ENCODE measurements around the gene MID1. TPM values are rescaled to one million over a fixed set of nuclear protein-coding genes. Genes with fewer than 3 reads are reported as not detected.

The MID1 gene
- total RNA-seq, 3 donors from 2014 or later = 6.9 to 18.9 (median 10.8) TPM

DNA sequence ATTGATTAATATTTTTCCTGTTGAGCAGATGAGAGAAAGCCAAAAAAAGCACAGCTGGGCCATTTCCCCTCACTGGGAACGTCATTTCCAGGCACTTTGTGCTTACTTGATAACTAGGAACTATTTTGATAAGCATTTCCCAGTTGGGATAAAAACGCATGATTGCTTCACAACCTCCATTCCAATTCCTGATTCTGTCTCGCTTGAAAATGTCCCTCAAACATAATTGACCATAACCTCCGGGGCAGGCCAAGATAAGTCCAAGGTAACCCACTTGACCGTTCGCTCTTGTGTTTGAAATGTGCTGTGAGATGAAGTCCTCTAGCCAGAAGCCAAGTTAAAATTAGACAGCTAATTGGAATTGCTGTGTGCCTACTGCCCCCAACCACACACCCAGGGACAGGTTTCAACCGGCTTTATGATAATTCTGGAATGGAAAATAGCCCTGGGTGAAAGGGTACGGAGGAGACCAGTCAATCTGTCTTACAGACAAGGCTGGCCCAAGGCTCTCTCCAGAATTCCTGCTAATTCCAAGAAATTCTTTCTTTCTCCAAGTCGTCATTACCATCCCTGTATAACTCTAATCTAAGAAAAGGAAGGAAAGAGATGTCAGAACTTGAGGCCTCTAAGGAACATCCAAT is 137.1 kb downstream of the MID1 start:
- no peak for TF ChIP-seq CTCF (IDR thresholded peaks at IDR 0.05)
- Histone ChIP-seq H3K4me3 (no peak overlapping the region), H3K36me3 (no peaks in the 10 kb centered on the region), H3K27ac (peak overlapping the region; percentile 41 to 75), H3K4me1 (no peaks in the 10 kb centered on the region), H3K27me3 (peaks cover 0 to 3% of the 10 kb centered on the region in 2 donors), H3K9me3 (no peaks in the 10 kb centered on the region)
- no peak for DNase-seq (ENCODE audit: low spot score in 2 of 2)
- intact Hi-C loops (cut with DNase I; ENCODE audit: low total_unique reads) = no loop called here

GRCh38 chrX:10482708-10483107 is 137.7 kb downstream of the MID1 start:
- H3K4me3 ChIP-seq = no peak overlapping the region
- H3K27me3 ChIP-seq = peaks cover 0 to 3% of the 10 kb centered on the region in 2 donors
- no peaks in the 10 kb centered on the region for H3K4me1 ChIP-seq
- intact Hi-C loops (cut with DNase I; ENCODE audit: low total_unique reads) = no loop called here
- H3K27ac ChIP-seq = peak overlapping the region in 1 of 2 donors; percentile 75
- no peaks in the 10 kb centered on the region for H3K9me3 ChIP-seq
- no peak for TF ChIP-seq POLR2AphosphoS5 (IDR thresholded peaks at IDR 0.05)
- TF ChIP-seq POLR2A (IDR thresholded peaks at IDR 0.05) = no peak
- no peak for TF ChIP-seq CTCF (IDR thresholded peaks at IDR 0.05)
- H3K36me3 ChIP-seq = no peaks in the 10 kb centered on the region
- no peak for DNase-seq (ENCODE audit: low spot score in 2 of 2)

DNA sequence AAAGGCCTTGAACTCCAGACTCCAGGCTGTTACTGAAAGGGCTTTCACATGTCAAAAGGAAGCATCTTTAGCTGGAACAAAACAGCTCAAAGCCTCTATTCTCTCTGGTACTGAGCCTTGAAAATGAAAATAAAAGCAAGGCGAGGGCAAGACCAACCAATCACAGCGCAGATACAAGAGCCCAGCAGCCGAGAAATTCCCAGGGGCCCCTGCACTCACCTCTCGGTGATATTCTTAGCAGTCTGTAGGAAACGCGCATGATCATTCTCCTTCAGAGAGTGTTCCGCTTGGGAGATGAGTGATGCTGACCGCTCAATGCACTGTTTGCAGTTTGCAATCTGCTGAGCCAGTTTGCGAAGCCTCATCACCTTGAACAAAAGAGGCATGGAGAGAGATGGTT is 138.1 kb downstream of the MID1 start:
- intact Hi-C loops (cut with DNase I; ENCODE audit: low total_unique reads) = no loop called here
- Histone ChIP-seq H3K4me1 (no peaks in the 10 kb centered on the region), H3K9me3 (no peaks in the 10 kb centered on the region), H3K27ac (peak overlapping the region in 1 of 2 donors; percentile 75), H3K4me3 (no peak overlapping the region), H3K27me3 (peaks cover 0 to 3% of the 10 kb centered on the region in 2 donors), H3K36me3 (no peaks in the 10 kb centered on the region)
- TF ChIP-seq POLR2AphosphoS5 (IDR thresholded peaks at IDR 0.05) = no peak
- no peak for TF ChIP-seq POLR2A (IDR thresholded peaks at IDR 0.05)
- no peak for TF ChIP-seq CTCF (IDR thresholded peaks at IDR 0.05)
- DNase-seq (ENCODE audit: low spot score in 2 of 2) = no peak

DNA sequence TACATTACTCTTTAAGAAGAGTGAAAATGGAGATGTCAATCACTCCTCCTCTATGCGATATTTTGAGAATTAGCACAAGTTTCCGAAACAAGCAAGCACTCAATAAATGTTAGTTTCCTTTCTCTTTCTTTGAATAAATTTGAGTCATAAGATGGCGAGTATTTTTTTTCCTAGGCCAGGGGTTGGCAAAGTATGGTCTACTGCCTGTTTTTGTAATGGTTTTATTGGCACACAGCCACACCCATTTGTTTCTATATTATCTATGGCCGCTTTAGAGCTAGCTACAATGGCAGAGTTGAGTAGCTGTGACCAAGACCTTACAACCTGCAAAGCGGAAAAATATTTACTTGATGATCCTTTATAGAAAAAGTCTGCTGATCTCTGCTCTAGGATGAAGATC is 139.5 kb downstream of the MID1 start:
- no peaks in the 10 kb centered on the region for H3K36me3 ChIP-seq
- no peak overlapping the region for H3K4me3 ChIP-seq
- no peak overlapping the region for H3K27ac ChIP-seq
- peaks cover 0 to 8% of the 10 kb centered on the region in 2 donors for H3K27me3 ChIP-seq
- H3K9me3 ChIP-seq = no peaks in the 10 kb centered on the region
- TF ChIP-seq POLR2A (IDR thresholded peaks at IDR 0.05) = no peak
- TF ChIP-seq POLR2AphosphoS5 (IDR thresholded peaks at IDR 0.05) = no peak
- TF ChIP-seq CTCF (IDR thresholded peaks at IDR 0.05) = no peak
- no peak for DNase-seq (ENCODE audit: low spot score in 2 of 2)
- intact Hi-C loops (cut with DNase I; ENCODE audit: low total_unique reads) = no loop called here
- no peaks in the 10 kb centered on the region for H3K4me1 ChIP-seq

- H3K9me3 ChIP-seq = no peaks in the 10 kb centered on the region
- DNase-seq (ENCODE audit: low spot score in 2 of 2) = no peak
- H3K4me3 ChIP-seq = no peak overlapping the region
- H3K4me1 ChIP-seq = no peaks in the 10 kb centered on the region
- H3K27ac ChIP-seq = no peak overlapping the region
- intact Hi-C loops (cut with DNase I; ENCODE audit: low total_unique reads) = no loop called here
- no peak for TF ChIP-seq POLR2A (IDR thresholded peaks at IDR 0.05)
- no peak for TF ChIP-seq CTCF (IDR thresholded peaks at IDR 0.05)
- TF ChIP-seq POLR2AphosphoS5 (IDR thresholded peaks at IDR 0.05) = no peak
- H3K36me3 ChIP-seq = no peaks in the 10 kb centered on the region
- peaks cover 0 to 8% of the 10 kb centered on the region in 2 donors for H3K27me3 ChIP-seq
Observed at GRCh38 chrX:10479508-10479907, 140.9 kb downstream of the MID1 start.

Data from breast epithelium (tissue), 4 donors.